CD4-positive, alpha-beta T cell treated with Interleukin-10 for 1 hour (primary cell): ENCODE measurements around the gene APRT.
"Not testable (repeated sequence)": the region's sequence is repeated elsewhere in the genome, so short reads cannot be mapped to it uniquely, and the experiment has no call there.

ENCODE experiments used
- DNase-seq: peaks from one replicate; pipeline ENCODE4 v3.0.0-alpha.2; 2020

Gene APRT

GRCh38 chr16:88785106-88785924 is 26.4 kb downstream of the APRT start, which contains the start of gene PIEZO1:
PIEZO1 (minus strand) TSS chr16:88785220; CDS start chr16:88784964, 256 bp downstream.
- DNase-seq = peak; percentile 89

GRCh38 chr16:88784856-88785105 is 26.9 kb downstream of the APRT start:
- DNase-seq = no peak

GRCh38 chr16:88784074-88784855 is 27.5 kb downstream of the APRT start:
- DNase-seq = peak; percentile 48

GRCh38 chr16:88783391-88784073 is 28.2 kb downstream of the APRT start:
- peak; percentile 31 for DNase-seq

- DNase-seq = peak; percentile 23
Observed at GRCh38 chr16:88782454-88783390, 29.0 kb downstream of the APRT start.

DNA sequence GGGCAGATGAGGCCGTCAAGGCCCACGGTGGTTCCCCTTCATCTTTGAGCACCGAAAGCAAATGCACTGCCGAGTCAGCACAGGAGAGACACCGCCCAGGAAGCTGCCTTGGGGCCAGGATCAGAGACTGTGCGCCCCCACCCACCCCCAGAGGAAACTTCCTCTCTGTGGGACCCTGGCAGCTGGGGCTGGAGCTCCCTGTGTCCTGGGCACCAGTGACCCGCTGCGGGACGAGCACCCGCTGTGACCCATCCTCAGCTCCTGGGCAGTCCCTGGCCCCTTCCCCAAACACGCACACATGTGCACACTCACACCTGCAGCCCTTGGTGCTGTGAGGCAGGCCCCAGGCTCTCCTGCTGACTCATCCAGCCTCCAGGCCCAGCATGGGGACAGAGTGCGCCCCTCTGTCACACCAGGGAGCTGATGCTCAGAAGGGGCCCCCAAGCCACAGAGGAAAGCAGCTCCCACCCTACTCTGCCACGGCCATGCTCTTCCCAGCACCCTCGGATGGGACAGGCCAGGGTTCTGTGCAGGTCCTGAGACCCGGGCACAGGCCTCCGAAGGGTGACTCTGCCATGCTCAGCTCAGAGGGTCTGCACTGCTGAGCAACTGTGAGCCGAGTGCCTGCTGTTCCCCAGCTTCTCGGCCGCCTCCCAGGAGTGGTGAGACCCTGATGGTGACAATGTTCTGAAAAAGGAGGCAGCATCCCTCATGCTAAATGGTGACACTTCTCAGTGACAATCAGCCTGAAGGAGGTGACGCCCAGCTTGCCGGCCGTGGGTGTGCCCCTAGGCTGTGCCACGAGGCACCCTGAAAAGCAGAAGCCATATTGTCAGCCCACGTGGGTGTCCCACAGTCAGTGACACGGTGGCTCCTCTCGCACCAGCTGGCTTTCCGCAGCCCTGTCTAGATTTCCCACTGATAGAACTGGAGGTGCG is 30.3 kb downstream of the APRT start:
- peak; percentile 74 for DNase-seq

GRCh38 chr16:88780142-88781062 is 31.3 kb downstream of the APRT start:
- no peak for DNase-seq

GRCh38 chr16:88779406-88780141 is 32.2 kb downstream of the APRT start:
- DNase-seq = no peak

GRCh38 chr16:88778541-88779065 is 33.1 kb downstream of the APRT start:
- no peak for DNase-seq

- no peak for DNase-seq
Observed at GRCh38 chr16:88778271-88778525, 33.5 kb downstream of the APRT start.

DNA sequence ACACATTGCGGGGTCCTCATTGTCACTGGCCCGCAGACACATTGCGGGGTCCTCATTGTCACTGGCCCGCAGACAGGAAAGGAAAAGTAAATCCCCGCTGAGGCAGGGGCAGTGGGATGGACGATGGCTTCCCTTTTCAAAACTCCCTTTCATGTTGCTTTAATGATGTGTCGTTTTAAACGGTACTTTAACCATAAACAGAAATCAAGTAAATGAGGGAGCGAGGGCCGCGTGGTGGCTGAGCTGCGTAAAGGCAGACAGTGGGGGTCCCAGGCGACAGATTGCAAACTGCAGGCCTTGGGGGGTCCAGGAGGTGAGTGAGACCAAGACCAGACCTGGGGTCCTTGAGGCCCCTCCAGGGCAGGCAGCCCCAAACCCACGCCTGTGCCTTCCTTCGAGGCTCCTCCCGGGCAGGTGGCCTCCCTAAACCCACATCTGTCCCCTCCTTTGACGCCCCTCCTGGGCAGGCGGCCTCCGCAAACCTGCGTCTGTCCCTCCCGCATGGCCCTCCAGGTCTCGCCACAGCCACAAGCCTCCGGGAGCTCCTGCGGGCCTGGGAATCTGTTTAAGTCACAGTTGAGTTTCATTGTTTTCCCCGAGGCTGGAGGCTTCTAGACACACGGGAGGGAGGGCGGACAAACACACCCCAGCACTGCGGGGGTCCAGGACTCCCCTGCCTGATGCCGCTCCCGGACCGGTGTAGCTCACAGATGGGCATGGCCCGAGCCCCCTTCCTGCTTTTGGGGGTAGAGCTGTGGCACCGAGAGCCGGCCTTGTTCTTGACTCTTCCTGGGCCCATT is 34.1 kb downstream of the APRT start:
- DNase-seq = no peak

DNA sequence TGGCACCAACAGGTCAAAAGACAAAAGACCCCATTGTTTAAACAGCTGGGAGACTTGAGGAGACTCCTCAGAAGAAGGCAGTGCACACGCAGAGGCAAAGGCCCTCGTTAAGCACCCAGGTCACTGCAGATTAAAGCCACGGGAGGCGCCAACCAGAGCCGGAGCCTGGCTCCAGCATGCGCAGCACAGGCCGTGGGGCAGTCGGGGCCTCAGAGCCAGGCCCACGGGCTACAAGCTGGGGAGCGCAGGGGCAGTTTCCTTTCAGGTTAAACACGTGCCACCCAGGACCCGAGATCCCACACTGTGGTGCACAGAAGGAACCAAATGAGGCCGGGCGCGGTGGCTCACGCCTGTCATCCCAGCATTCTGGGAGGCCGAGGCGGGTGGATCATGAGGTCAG is 35.9 kb downstream of the APRT start:
- no peak for DNase-seq

- no peak for DNase-seq
Observed at GRCh38 chr16:88774544-88775393, 37.0 kb downstream of the APRT start.

- no peak for DNase-seq
Observed at GRCh38 chr16:88773812-88774291, 37.9 kb downstream of the APRT start.

DNA sequence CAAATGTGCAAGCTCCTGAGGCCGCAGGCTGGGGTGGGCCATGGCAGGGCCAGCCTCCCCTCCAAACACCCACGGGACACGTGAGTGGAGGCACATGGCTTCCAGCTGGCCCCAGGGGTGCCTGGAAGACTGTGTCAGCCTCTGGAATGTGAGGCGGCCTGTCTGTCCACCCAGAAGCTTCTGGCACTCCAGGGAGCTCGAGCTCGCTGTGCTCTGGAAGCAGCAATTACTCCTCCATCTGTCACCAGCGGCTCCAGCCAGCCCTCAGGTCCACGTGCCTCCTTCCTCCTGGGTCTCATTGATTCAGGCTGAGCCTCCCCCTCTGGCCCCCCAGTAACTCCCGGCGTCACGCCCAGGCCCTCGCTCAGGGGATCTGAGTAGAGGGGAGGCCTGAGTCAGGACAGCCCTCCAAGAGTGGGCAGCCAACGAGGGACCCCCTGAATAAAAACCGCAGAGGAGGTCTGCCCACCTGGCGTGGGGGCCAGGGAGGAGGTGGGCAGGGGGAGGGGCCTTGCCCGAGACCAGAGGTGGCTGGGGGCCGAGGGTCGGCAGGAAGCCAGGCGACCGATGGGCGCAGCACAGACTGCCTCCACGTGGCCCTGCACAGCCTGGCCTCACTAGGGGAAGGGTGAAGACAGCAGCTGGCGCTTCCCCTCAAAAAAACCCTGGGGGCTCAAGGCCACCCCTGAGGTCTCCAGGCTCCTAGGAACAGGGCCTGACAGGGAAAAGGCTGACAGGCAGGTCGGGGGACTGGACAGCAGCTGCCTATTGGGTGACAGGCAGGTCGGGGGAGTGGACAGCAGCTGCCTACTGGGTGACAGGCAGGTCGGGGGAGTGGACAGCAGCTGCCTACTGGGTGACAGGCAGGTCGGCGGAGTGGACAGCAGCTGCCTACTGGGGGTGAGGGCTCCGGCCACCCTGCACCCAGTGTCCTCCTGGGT is 38.6 kb downstream of the APRT start:
- DNase-seq = no peak

DNA sequence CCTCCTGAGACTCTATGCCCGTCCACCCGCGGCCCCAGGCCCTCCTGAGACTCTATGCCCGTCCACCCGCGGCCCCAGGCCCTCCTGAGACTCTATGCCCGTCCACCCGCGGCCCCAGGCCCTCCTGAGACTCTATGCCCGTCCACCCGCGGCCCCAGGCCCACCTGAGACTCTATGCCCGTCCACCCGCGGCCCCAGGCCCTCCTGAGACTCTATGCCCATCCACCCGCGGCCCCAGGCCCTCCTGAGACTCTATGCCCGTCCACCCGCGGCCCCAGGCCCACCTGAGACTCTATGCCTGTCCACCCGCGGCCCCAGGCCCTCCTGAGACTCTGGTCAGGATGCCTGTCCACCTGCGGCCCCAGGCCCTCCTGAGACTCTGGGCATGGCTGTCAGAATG is 39.9 kb downstream of the APRT start:
- DNase-seq = not testable (repeated sequence)
